ENCODE measurements around the gene GSS. TPM values are rescaled to one million over a fixed set of nuclear protein-coding genes. Genes with fewer than 3 reads are reported as not detected.

GSS gene
- total RNA-seq, 1 donor from 2014 or later = 30.0 TPM

GRCh38 chr20:34983995-34984735 lies 28.6 kb upstream of the GSS start:
- DNase-seq (no peak), ATAC-seq (no peak)
- intact Hi-C loops (cut with DNase I) = no loop called here
- Histone ChIP-seq H3K27ac (no peak overlapping the region), H3K36me3 (no peaks in the 10 kb centered on the region), H3K27me3 (peaks cover 20% of the 10 kb centered on the region), H3K4me3 (no peak overlapping the region), H3K4me1 (no peaks in the 10 kb centered on the region), H3K9me3 (no peaks in the 10 kb centered on the region)
- TF ChIP-seq, protein P1, sequence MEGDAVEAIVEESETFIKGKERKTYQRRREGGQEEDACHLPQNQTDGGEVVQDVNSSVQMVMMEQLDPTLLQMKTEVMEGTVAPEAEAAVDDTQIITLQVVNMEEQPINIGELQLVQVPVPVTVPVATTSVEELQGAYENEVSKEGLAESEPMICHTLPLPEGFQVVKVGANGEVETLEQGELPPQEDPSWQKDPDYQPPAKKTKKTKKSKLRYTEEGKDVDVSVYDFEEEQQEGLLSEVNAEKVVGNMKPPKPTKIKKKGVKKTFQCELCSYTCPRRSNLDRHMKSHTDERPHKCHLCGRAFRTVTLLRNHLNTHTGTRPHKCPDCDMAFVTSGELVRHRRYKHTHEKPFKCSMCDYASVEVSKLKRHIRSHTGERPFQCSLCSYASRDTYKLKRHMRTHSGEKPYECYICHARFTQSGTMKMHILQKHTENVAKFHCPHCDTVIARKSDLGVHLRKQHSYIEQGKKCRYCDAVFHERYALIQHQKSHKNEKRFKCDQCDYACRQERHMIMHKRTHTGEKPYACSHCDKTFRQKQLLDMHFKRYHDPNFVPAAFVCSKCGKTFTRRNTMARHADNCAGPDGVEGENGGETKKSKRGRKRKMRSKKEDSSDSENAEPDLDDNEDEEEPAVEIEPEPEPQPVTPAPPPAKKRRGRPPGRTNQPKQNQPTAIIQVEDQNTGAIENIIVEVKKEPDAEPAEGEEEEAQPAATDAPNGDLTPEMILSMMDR (IDR thresholded peaks at IDR 0.05) = no peak

DNA sequence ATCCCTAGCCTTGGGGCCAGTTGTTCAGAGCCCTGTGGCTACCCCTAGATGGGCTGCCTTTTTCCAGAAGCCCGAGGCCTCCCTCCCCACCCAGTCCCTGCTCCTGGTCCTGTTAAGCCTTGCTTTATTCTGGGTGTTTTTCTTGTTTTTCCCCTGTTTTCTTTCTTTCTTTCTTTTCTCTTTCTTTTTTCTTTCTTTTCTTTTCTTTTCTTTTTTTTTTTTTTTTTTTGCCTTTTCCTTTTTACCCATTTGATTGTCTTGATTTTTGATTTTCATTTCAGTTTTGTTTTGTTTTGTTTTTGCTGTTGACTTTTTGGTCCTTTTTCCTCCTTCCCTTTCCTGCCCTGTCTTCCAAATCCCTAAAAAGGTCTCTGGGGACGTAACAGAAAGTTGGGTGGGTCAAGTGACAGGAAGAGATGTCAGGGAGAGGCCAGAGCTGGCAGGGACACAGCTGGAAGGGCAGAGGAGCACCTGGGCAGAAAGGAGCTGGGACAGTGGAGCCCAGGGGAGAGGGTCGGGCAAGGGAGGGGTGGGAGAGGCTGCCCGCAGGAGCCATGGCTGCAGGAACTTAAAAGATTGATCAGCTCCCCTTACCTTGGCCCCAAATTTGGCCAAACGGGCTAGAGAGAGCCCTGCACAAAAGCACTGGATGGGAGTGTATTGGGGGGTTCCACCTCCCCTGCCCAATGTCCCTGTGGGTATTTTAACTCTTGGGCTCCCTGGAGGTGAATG lies 27.6 kb upstream of the GSS start:
- TF ChIP-seq, protein P1 (IDR thresholded peaks at IDR 0.05) = no peak
- Histone ChIP-seq H3K27me3 (peaks cover 20% of the 10 kb centered on the region), H3K27ac (no peak overlapping the region), H3K4me1 (no peaks in the 10 kb centered on the region), H3K36me3 (no peaks in the 10 kb centered on the region), H3K4me3 (no peak overlapping the region), H3K9me3 (no peaks in the 10 kb centered on the region)
- ATAC-seq (no peak), DNase-seq (no peak)
- intact Hi-C loops (cut with DNase I) = no loop called here

DNA sequence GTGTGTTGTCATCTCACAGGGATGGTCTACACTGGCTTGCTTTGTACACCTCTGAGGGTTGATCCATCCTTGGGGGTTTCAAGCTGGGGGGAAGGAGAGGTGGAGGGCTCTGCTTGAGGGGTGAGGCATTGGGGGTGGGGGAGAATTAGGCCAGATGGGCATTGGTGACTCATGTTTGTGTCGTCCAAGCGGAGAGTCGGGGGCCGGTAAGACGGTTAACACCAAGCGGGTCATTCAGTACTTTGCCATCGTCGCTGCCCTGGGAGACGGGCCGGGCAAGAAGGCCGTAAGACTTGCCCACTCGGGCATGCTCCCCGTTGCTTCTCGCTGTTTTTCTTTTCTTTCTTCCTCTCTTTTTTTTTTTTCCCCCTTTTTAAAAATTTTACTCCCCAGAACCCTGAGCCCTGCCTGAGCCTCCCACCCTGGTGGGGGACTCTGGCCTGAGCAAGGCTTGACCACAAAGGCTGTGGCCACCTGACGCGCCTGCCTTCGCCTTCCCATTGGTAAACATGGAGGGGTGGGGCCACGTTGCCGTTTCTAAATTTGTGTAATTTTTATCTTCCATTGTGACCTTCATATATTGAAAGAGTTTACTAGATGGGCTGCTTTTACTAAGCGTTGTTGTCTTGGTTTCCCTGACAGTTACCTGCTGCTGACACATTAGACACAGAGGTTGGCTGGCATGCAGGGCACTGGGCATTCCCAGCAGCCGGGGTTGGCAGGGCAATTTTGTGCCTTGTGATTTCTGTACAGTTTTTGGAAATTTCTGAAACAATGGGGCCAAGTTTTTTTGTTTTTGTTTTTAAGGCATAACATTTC lies 26.9 kb upstream of the GSS start:
- Histone ChIP-seq H3K4me1 (no peaks in the 10 kb centered on the region), H3K9me3 (no peaks in the 10 kb centered on the region), H3K36me3 (no peaks in the 10 kb centered on the region), H3K4me3 (no peak overlapping the region), H3K27me3 (peaks cover 20% of the 10 kb centered on the region), H3K27ac (no peak overlapping the region)
- no peak for DNase-seq
- ATAC-seq = no peak
- TF ChIP-seq, protein P1 (IDR thresholded peaks at IDR 0.05) = no peak
- intact Hi-C loops (cut with DNase I) = no loop called here

GRCh38 chr20:34980543-34981233 lies 25.1 kb upstream of the GSS start:
- no peaks in the 10 kb centered on the region for H3K4me1 ChIP-seq
- no peaks in the 10 kb centered on the region for H3K36me3 ChIP-seq
- no peak for ATAC-seq
- no peaks in the 10 kb centered on the region for H3K9me3 ChIP-seq
- no peak overlapping the region for H3K27ac ChIP-seq
- TF ChIP-seq, protein P1 (IDR thresholded peaks at IDR 0.05) = no peak
- H3K27me3 ChIP-seq = peaks cover 20% of the 10 kb centered on the region
- no peak for DNase-seq
- intact Hi-C loops (cut with DNase I) = no loop called here
- H3K4me3 ChIP-seq = no peak overlapping the region
